Transverse colon (tissue), 4 donors: ENCODE data around the gene TTLL7.

ENCODE experiments used
- CTCF ChIP-seq, 5 experiments: fragments of 200-600 bp in 3 of 5; fragments of 450-650 bp in 2 of 5; sonication (generic) in 3 of 5; IDR thresholded peaks; 1 replicate in 2 of 5; 2 replicates in 3 of 5; pipeline ENCODE4 v1.5.1; 2016 to 2017; ENCODE audit warnings: antibody characterized with exemption in 5 of 5, inconsistent platforms in 3 of 5, mild to moderate bottlenecking in 2 of 5, moderate library complexity in 1 of 5
- POLR2A ChIP-seq: fragments of 450-650 bp; IDR thresholded peaks from one replicate; pipeline ENCODE4 v1.6.1; 2016; ENCODE audit warnings: antibody characterized with exemption, mild to moderate bottlenecking, moderate library complexity
- POLR2AphosphoS5 ChIP-seq, 3 donors: sonication (generic); formaldehyde crosslinking; IDR thresholded peaks; one replicate each; pipeline ENCODE4 v1.6.1; 2016; ENCODE audit warnings: antibody characterized with exemption in 3 of 3

- TF ChIP-seq CTCF (IDR thresholded peaks at IDR 0.05) (no peak), POLR2AphosphoS5 (IDR thresholded peaks at IDR 0.05) (no peak), POLR2A (no peak)
Observed at GRCh38 chr1:83997631-83998030, 1.3 kb downstream of the TTLL7 start.
